HG03045 (cell line): Measurements from ENCODE around the gene LLPH.

Experiments
- ATAC-seq: cut with Tn5 transposase; IDR thresholded peaks from one replicate; pipeline ENCODE4 v1.9.1; 2021; ENCODE audit warnings: mild to moderate bottlenecking, moderate library complexity; ENCODE audit not compliant: unreplicated experiment

LLPH gene

GRCh38 chr12:66143868-66144267 is 13.3 kb upstream of the LLPH start:
- ATAC-seq: no peak

GRCh38 chr12:66142826-66143225 is 12.3 kb upstream of the LLPH start:
- no peak for ATAC-seq

GRCh38 chr12:66141299-66141698 is 10.7 kb upstream of the LLPH start:
- ATAC-seq: no peak

GRCh38 chr12:66140731-66141130 is 10.2 kb upstream of the LLPH start:
- no peak for ATAC-seq

GRCh38 chr12:66139328-66139727 is 8.8 kb upstream of the LLPH start:
- ATAC-seq: no peak

- ATAC-seq: no peak
Measured at GRCh38 chr12:66137937-66138336, 7.4 kb upstream of the LLPH start.

- no peak for ATAC-seq
Measured at GRCh38 chr12:66132408-66132807, 1.9 kb upstream of the LLPH start.

- ATAC-seq: no peak
Measured at GRCh38 chr12:66131067-66131688, 628 bp upstream of the LLPH start.

GRCh38 chr12:66129934-66130266 is 650 bp downstream of the LLPH start:
- ATAC-seq: no peak

GRCh38 chr12:66127650-66128049 is 2.9 kb downstream of the LLPH start:
- no peak for ATAC-seq

- ATAC-seq: no peak
Measured at GRCh38 chr12:66120477-66120876, 10.1 kb downstream of the LLPH start.

GRCh38 chr12:66119870-66120241 is 10.7 kb downstream of the LLPH start:
- ATAC-seq: no peak

GRCh38 chr12:66119229-66119869 is 11.2 kb downstream of the LLPH start:
- ATAC-seq: no peak

GRCh38 chr12:66118240-66118891 is 12.2 kb downstream of the LLPH start:
- ATAC-seq: no peak

GRCh38 chr12:66117242-66117641 is 13.3 kb downstream of the LLPH start:
- no peak for ATAC-seq

GRCh38 chr12:66115071-66115600 is 15.4 kb downstream of the LLPH start:
- no peak for ATAC-seq

- no peak for ATAC-seq
Measured at GRCh38 chr12:66113471-66113870, 17.1 kb downstream of the LLPH start.

GRCh38 chr12:66111605-66112004 is 18.9 kb downstream of the LLPH start:
- ATAC-seq: no peak

- no peak for ATAC-seq
Measured at GRCh38 chr12:66109056-66109455, 21.5 kb downstream of the LLPH start.

- no peak for ATAC-seq
Measured at GRCh38 chr12:66108386-66108785, 22.2 kb downstream of the LLPH start.

GRCh38 chr12:66107451-66107915 is 23.1 kb downstream of the LLPH start:
- no peak for ATAC-seq
